Inflammatory macrophage treated with lipopolysaccharide for 1 hour (primary cell): Measurements from ENCODE around the gene REPIN1.

ENCODE experiments used
- DNase-seq, 2 donors: peaks; one replicate each; pipeline ENCODE4 v3.0.0-alpha.2; 2020 to 2022

Gene REPIN1

GRCh38 chr7:150368096-150368883, at the start of gene REPIN1:
REPIN1 (plus strand) TSS chr7:150368822; CDS start chr7:150369712, 890 bp downstream.
- peak; percentile 79 to 82 for DNase-seq

GRCh38 chr7:150321788-150322113, 46.9 kb upstream of the REPIN1 start:
- DNase-seq: no peak

GRCh38 chr7:150322114-150322832, 46.3 kb upstream of the REPIN1 start:
- DNase-seq: peak in 1 of 2 donors; percentile 54

GRCh38 chr7:150322833-150323681, 45.6 kb upstream of the REPIN1 start, which contains the start of the genes ACTR3C and LRRC61:
ACTR3C (minus strand) TSS chr7:150323545; CDS start chr7:150295296, 28,249 bp downstream.
LRRC61 (plus strand) TSS chr7:150323355; CDS start chr7:150336862, 13,507 bp downstream.
- no peak for DNase-seq

- DNase-seq: peak in 1 of 2 donors; percentile 17
Observed at GRCh38 chr7:150323682-150324372, 44.8 kb upstream of the REPIN1 start.

GRCh38 chr7:150324373-150324961, 44.2 kb upstream of the REPIN1 start:
- DNase-seq: peak in 1 of 2 donors; percentile 10

- DNase-seq: peak; percentile 67 to 78
Observed at GRCh38 chr7:150325110-150325611, 43.5 kb upstream of the REPIN1 start.

GRCh38 chr7:150325901-150326300, 42.7 kb upstream of the REPIN1 start:
- no peak for DNase-seq

- no peak for DNase-seq
Observed at GRCh38 chr7:150326657-150327268, 41.9 kb upstream of the REPIN1 start.

GRCh38 chr7:150327308-150327707, 41.3 kb upstream of the REPIN1 start:
- DNase-seq: no peak

- no peak for DNase-seq
Observed at GRCh38 chr7:150329331-150330120, 39.1 kb upstream of the REPIN1 start.

GRCh38 chr7:150330211-150330885, 38.3 kb upstream of the REPIN1 start:
- DNase-seq: no peak

GRCh38 chr7:150332852-150333635, 35.6 kb upstream of the REPIN1 start:
- DNase-seq: no peak

GRCh38 chr7:150333659-150334058, 35.0 kb upstream of the REPIN1 start:
- DNase-seq: no peak

GRCh38 chr7:150334108-150334507, 34.5 kb upstream of the REPIN1 start:
- no peak for DNase-seq

GRCh38 chr7:150335108-150335773, 33.4 kb upstream of the REPIN1 start:
- no peak for DNase-seq

GRCh38 chr7:150335774-150336112, 32.9 kb upstream of the REPIN1 start:
- no peak for DNase-seq

GRCh38 chr7:150336746-150337145, 31.9 kb upstream of the REPIN1 start:
- DNase-seq: no peak

- no peak for DNase-seq
Observed at GRCh38 chr7:150337179-150337578, 31.4 kb upstream of the REPIN1 start.
